GM19455 (cell line): ENCODE results near the gene GGTLC1.

Source experiments
- ATAC-seq: cut with Tn5 transposase; IDR thresholded peaks from one replicate; pipeline ENCODE4 v1.9.1; 2021; ENCODE audit not compliant: unreplicated experiment

Gene GGTLC1

GRCh38 chr20:23966927-23967615 lies 21.5 kb downstream of the GGTLC1 start:
- no peak for ATAC-seq

- ATAC-seq: no peak
These were observed 22.3 kb downstream of the GGTLC1 start for GRCh38 chr20:23966298-23966697.

DNA sequence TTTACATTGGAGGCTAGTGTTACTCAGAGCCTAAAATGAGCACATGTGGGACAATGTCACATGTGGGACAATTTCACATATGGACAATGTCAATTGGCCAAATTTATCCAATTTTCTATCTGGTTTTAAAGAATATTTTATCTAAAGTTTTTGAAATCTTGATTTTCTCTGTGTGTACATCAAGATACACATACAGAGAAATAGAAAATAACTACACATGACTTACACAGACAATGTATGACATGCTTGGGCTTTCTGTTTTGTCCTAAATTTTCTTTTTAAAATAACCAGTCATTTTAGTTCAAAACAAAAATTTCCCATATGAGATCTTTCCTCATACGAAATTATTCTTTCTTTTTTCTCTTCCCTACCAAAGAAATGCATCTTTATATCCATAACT lies 24.6 kb downstream of the GGTLC1 start:
- ATAC-seq: no peak

DNA sequence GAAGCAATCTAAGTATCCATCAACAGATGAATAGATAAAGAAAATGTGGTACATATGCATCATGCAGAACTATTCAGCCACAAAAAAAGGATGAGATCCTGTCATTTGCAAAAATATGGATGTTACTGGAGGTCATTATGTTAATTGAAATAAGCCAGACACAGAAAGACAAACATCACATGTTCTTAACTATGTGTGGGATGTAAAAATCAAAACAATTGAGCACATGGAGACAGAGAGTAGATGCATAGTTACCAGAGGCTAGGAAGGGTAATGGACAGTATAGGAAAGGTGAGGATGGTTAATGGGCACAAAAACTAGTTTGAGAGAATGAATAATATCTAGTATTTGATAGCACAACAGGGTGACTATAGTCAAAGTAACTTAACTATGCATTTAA lies 26.3 kb downstream of the GGTLC1 start:
- no peak for ATAC-seq

GRCh38 chr20:23959054-23959453 lies 29.5 kb downstream of the GGTLC1 start:
- ATAC-seq: no peak

- ATAC-seq: no peak
These were observed 32.7 kb downstream of the GGTLC1 start for GRCh38 chr20:23955896-23956295.

- ATAC-seq: no peak
These were observed 34.4 kb downstream of the GGTLC1 start for GRCh38 chr20:23954008-23954745.

DNA sequence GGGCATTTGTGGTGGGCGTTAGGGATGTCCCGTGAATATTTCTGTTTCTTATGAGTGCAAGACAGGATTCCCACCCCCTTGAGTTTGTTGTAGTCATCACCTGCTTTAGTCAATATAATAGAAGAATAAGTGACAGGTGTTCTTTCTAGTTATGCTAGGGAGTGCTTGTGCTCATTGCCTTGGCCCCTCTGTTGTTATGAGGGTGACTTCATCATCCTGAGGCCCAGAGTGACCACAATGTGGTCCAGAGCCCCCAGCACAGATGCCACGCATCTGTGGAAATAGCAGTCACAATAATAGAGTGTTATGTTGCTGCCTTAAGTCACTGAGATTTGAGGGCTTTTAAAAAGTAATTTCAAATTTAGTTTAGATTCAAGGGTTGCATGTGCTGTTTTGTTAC lies 42.4 kb downstream of the GGTLC1 start:
- no peak for ATAC-seq

GRCh38 chr20:23943304-23943703 lies 45.3 kb downstream of the GGTLC1 start:
- no peak for ATAC-seq

GRCh38 chr20:23939641-23940040 lies 48.9 kb downstream of the GGTLC1 start:
- no peak for ATAC-seq

GRCh38 chr20:23939063-23939462 lies 49.5 kb downstream of the GGTLC1 start:
- no peak for ATAC-seq

GRCh38 chr20:23938118-23938438 lies 50.5 kb downstream of the GGTLC1 start:
- ATAC-seq: no peak

- peak; percentile 63 for ATAC-seq
These were observed 51.1 kb downstream of the GGTLC1 start for GRCh38 chr20:23937303-23938117.
